ENCODE results near the gene ERVFRD-1.

Gene ERVFRD-1

GRCh38 chr6:11076540-11076939 is 35.0 kb downstream of the ERVFRD-1 start:
- H3K27me3 ChIP-seq (replicated peaks; ENCODE audit: control insufficient read depth, insufficient read depth, low read length): no peaks in the 10 kb centered on the region
- H3K36me3 ChIP-seq (ENCODE audit: control insufficient read depth, insufficient read depth, low read length): no peaks in the 10 kb centered on the region
- no peak for DNase-seq (ENCODE audit: extremely low read depth, insufficient read length)
- no peak overlapping the region for H3K4me3 ChIP-seq (replicated peaks; ENCODE audit: low read depth, low read length)
- TF ChIP-seq CTCF (IDR thresholded peaks at IDR 0.05; ENCODE audit: insufficient read depth, low read length, poor library complexity, severe bottlenecking): no peak

DNA sequence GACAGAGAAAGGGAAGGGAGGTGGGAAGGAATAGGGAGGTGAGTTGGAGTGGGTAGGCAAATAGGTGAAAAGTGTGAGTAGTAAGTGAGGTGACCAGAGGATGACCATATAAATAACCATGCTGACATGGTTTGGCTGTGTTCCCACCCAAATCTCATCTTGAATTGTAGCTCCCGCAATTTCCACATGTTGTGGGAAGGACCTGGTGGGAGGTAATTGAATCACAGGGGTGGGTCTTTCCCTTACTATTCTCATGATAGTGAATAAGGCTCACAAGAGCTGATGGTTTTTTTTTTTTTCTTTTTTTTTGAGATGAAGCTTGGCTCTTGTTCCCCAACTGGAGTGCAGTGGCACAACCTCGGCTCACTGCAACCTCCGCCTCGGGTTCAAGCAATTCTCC is 39.4 kb downstream of the ERVFRD-1 start:
- Histone ChIP-seq H3K27me3 (replicated peaks; ENCODE audit: control insufficient read depth, insufficient read depth, low read length) (no peaks in the 10 kb centered on the region), H3K36me3 (ENCODE audit: control insufficient read depth, insufficient read depth, low read length) (no peaks in the 10 kb centered on the region), H3K4me3 (replicated peaks; ENCODE audit: low read depth, low read length) (no peak overlapping the region)
- TF ChIP-seq CTCF (IDR thresholded peaks at IDR 0.05; ENCODE audit: insufficient read depth, low read length, poor library complexity, severe bottlenecking): no peak
- DNase-seq (ENCODE audit: extremely low read depth, insufficient read length): no peak

DNA sequence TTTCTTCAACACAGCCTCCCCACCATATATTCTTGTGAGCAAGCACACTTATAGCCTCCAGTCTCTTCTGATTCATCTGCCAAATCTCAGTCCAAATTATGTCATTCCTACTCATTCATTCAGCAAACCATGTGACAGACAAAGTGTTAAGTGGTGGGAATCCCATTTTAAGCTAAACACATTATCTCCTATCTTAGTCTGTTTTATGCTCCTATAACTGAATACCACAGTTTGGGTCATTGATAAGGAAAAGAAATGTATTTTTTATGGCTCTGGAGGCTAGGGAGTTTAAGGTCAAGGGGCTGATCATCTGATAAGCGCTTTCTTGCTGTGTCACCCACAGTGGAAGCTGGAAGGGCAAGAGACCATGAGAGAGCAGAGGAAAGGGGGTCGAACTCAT is 41.8 kb downstream of the ERVFRD-1 start:
- no peak for DNase-seq (ENCODE audit: extremely low read depth, insufficient read length)
- no peak overlapping the region for H3K4me3 ChIP-seq (replicated peaks; ENCODE audit: low read depth, low read length)

DNA sequence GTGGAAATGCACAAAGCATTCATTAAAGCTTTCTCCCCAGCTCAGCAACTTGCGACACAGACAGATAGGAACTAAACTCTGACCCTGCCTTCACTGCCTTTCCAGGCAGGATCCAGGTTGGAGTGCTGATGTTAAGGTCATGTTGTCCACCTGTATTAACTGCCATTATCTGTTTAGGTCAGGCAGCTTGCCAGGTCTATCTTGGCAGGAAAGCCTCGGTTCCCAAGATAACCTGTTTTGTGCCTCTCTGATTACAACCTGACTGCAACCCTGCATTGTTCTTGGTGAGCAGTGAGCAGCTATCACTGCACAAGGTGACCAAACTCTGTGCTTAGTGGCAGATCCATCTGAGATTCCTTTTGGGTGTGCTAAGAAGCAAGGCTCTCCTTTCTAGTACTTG is 44.2 kb downstream of the ERVFRD-1 start:
- DNase-seq (ENCODE audit: extremely low read depth, insufficient read length): no peak
- no peaks in the 10 kb centered on the region for H3K27me3 ChIP-seq (replicated peaks; ENCODE audit: control insufficient read depth, insufficient read depth, low read length)
- TF ChIP-seq CTCF (IDR thresholded peaks at IDR 0.05; ENCODE audit: insufficient read depth, low read length, poor library complexity, severe bottlenecking): no peak
- H3K4me3 ChIP-seq (replicated peaks; ENCODE audit: low read depth, low read length): no peak overlapping the region
- H3K36me3 ChIP-seq (ENCODE audit: control insufficient read depth, insufficient read depth, low read length): no peaks in the 10 kb centered on the region

More for the DNA sequence above, 41.8 kb downstream of the ERVFRD-1 start:
- TF ChIP-seq CTCF (IDR thresholded peaks at IDR 0.05; ENCODE audit: insufficient read depth, low read length, poor library complexity, severe bottlenecking): no peak
- Histone ChIP-seq H3K27me3 (replicated peaks; ENCODE audit: control insufficient read depth, insufficient read depth, low read length) (no peaks in the 10 kb centered on the region), H3K36me3 (ENCODE audit: control insufficient read depth, insufficient read depth, low read length) (no peaks in the 10 kb centered on the region)

DNA sequence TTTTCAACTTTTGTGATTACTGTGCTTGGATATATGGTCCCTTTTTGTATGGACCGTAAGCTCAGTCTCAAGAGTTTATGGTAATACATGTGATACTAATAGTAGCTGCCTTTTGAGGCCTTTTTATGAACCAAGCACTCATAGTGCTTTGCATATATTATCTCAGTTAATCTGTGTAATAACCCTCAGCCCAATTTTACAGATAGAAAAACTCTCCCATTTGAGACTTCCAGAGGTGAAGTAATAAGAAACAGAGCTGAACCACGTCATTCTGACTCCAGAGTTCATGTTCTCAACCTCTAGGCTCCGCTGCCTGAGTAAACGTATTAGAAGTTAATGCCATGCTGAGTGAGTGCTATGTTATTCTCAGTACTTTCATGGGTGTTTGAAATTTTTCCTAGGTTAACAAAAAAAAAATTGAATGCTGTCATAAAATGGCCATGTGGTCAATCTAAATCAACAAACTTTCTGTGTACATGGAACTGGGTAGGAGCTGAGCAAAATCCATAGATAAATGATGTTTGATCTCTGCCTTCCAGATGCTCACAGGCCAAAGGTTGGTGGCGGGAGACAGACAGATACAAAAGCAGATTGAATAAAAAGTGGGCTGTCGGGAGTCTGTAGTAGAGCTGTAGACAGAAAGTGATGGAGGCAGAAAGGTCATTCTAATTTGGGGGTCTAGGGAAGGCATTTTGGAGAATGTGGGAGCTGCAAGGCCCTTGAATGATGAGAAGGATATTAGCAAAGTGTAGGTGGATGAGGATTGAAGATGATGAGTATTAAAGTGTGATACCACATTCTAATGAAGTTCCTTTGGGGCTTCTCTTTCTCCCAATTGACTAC is 44.8 kb downstream of the ERVFRD-1 start:
- Histone ChIP-seq H3K4me3 (replicated peaks; ENCODE audit: low read depth, low read length) (no peak overlapping the region), H3K27me3 (replicated peaks; ENCODE audit: control insufficient read depth, insufficient read depth, low read length) (no peaks in the 10 kb centered on the region), H3K36me3 (ENCODE audit: control insufficient read depth, insufficient read depth, low read length) (no peaks in the 10 kb centered on the region)
- no peak for DNase-seq (ENCODE audit: extremely low read depth, insufficient read length)
- no peak for TF ChIP-seq CTCF (IDR thresholded peaks at IDR 0.05; ENCODE audit: insufficient read depth, low read length, poor library complexity, severe bottlenecking)

Data from GM06990 (cell line).